AG09309 (cell line): Measurements from ENCODE around the gene ACP7.
"Not testable (repeated sequence)": the region's sequence is repeated elsewhere in the genome, so short reads cannot be mapped to it uniquely, and the experiment has no call there.

ENCODE experiments used
- DNase-seq: peaks from one replicate; pipeline ENCODE4 v3.0.0-alpha.2; 2010; ENCODE audit warnings: low read depth
- H3K4me3 ChIP-seq: 2 replicates; pipeline ENCODE4 v1.5.1; 2011; ENCODE audit warnings: mild to moderate bottlenecking, low read depth, low read length, moderate library complexity; ENCODE audit not compliant: control insufficient read depth
- TF ChIP-seq, protein P1 (sequence below): IDR thresholded peaks from 2 replicates; pipeline ENCODE4 v1.5.1; 2011; ENCODE audit warnings: mild to moderate bottlenecking, low read depth, low read length, inconsistent platforms; ENCODE audit not compliant: insufficient read depth, control insufficient read depth; ENCODE audit errors: missing control alignments

ACP7 gene

DNA sequence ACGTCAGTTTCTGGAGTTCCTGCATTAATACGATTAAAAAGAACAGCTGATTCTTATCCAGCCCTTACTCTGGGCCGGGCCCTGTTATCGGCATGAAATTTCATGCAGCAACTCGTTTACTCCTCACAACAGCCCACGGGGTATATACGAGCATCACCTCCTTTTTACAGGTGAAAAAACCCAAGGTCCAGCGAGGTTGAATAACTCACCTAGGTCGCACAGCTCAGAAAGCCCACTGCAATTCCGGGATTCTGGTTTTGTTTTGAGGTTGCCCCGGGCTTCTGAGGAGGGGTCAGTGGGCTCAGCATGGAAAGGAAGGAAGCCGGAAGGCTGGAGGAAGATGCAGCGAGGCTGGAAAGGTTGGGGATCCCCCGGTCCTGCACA, 577 bp upstream of the ACP7 start:
- TF ChIP-seq, protein P1, sequence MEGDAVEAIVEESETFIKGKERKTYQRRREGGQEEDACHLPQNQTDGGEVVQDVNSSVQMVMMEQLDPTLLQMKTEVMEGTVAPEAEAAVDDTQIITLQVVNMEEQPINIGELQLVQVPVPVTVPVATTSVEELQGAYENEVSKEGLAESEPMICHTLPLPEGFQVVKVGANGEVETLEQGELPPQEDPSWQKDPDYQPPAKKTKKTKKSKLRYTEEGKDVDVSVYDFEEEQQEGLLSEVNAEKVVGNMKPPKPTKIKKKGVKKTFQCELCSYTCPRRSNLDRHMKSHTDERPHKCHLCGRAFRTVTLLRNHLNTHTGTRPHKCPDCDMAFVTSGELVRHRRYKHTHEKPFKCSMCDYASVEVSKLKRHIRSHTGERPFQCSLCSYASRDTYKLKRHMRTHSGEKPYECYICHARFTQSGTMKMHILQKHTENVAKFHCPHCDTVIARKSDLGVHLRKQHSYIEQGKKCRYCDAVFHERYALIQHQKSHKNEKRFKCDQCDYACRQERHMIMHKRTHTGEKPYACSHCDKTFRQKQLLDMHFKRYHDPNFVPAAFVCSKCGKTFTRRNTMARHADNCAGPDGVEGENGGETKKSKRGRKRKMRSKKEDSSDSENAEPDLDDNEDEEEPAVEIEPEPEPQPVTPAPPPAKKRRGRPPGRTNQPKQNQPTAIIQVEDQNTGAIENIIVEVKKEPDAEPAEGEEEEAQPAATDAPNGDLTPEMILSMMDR, result no peak
- no peak for DNase-seq
- H3K4me3 ChIP-seq, result no peak overlapping the region

DNA sequence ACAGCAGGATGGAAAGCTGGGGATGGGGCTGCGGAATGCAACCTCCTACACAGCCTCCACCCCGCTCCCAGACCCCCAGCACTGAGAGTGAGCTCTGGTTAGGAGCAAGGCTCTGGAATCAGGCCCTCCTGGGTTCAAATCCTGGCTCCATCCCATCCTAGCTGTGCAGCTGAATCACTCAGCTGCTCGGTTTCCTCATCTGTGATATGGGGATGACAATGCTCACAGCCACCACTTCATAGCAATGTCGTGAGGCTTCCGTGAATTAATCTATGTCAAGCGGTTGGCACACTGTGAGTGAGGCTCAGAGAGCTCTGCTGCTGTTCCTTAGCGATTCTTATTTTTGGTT, 538 bp downstream of the ACP7 start:
- H3K4me3 ChIP-seq, result no peak overlapping the region
- DNase-seq, result no peak
- TF ChIP-seq, protein P1, result no peak

DNA sequence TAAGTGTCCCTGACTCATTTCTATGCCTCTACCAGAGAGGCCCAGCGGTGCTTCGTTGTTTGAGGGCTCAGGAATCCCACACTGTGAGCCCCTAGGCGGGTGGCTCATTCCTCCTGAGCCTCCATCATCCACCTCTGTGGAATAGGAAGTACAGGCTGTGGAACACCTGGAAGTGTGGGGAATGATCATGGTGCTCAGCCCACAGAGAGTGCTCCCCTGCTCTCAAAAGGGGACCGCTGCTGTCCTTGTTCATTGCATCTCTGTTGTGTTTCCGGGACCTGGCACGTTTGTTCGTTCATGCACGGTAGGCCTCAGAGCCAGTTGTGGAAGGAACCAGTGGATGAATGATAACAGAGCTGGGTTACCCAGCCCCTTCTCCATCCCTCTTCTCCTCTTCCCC, 1.2 kb downstream of the ACP7 start:
- TF ChIP-seq, protein P1, result no peak
- no peak overlapping the region for H3K4me3 ChIP-seq
- no peak for DNase-seq

DNA sequence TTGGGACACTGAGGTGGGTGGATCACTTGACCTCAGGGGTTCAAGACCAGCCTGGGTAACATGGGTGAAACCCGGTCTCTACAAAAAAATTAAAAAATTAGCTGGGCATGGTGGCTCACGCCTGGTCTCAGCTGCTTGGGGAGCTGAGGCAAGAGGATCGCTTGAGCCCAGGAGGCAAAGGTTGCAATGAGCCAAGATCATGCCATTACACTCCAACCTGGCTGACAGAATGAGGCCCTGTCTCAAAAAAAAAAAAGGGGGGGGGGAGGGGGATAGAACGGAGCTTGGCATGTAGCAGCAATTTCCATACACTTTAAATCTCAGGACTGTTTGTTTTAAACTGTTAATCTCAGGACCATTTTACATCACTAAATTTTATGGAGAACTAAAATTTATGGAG, 2.2 kb downstream of the ACP7 start:
- no peak overlapping the region for H3K4me3 ChIP-seq
- DNase-seq, result no peak
- TF ChIP-seq, protein P1, result no peak

DNA sequence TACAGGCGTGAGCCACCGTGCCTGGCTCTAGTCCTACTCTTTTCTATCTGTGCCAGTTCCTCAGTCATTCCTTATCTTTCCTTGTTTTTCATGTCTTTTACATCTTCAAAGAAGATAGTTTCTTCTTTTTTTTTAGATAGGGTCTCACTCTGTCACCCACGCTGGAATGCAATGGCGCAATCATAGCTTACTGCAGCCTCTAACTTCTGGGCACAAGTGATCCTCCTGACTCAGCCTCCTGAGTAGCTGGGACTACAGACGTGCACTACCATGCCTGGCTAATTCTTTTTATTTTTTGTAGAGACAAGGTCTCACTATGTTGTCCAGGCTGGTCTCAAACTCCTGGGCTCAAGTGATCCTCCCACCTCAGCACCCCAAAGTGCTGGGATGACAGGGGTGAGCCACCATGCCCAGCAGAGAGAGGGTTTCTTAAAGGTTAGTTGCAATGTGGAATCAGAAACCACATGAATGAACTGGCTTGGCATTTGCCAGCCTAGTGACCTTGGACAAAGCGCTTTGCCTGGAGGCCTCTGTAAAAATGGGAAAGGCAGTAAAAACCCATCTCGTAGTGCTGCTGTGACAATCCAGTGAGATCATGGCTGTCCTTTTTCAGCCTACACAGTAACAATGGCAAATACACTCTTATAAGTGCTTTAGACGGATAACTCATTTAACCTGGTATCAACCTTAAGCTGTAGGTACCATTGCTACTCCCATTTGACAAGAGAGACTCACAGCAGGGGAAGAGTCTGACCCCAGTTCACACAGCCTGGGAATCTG, 3.9 kb downstream of the ACP7 start:
- TF ChIP-seq, protein P1, result no peak
- H3K4me3 ChIP-seq, result no peak overlapping the region
- DNase-seq, result no peak

DNA sequence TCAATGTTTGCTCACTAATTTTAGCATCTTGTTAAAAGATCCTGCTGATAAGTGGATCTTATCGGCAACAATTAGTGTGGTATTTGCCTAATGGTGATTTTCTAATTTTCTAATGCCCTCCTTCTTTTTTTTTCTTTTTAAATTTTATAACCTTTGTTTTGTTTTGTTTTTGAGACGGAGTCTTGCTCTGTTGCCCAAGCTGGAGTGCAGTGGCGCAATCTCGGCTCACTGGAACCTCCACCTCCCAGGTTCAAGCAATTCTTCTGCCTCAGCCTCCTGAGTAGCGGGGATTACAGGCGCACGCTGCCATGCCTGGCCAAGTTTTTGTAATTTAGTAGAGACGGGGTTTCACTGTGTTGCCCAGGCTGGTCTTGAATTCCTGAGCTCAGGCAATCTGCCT, 5.8 kb downstream of the ACP7 start:
- not testable (repeated sequence) for DNase-seq, H3K4me3 ChIP-seq

DNA sequence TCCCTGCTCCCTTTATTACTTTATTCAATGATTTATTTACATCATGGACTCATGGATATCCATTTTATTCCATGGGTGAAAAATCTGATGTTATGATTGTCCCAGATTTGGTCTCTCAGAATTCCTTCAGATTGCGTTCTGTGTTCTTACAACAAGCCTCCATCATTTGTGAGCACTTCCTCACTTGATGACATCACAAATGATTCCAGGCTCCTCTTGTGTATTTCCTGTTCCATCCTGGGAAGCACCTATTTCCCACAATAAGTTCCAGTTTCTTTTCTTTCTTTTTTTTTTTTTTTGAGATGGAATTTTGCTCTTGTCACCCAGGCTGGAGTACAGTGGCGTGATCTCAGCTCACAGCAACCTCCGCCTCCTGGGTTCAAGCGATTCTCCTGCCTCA, 6.7 kb downstream of the ACP7 start:
- H3K4me3 ChIP-seq, result no peak overlapping the region
- TF ChIP-seq, protein P1, result no peak
- no peak for DNase-seq

DNA sequence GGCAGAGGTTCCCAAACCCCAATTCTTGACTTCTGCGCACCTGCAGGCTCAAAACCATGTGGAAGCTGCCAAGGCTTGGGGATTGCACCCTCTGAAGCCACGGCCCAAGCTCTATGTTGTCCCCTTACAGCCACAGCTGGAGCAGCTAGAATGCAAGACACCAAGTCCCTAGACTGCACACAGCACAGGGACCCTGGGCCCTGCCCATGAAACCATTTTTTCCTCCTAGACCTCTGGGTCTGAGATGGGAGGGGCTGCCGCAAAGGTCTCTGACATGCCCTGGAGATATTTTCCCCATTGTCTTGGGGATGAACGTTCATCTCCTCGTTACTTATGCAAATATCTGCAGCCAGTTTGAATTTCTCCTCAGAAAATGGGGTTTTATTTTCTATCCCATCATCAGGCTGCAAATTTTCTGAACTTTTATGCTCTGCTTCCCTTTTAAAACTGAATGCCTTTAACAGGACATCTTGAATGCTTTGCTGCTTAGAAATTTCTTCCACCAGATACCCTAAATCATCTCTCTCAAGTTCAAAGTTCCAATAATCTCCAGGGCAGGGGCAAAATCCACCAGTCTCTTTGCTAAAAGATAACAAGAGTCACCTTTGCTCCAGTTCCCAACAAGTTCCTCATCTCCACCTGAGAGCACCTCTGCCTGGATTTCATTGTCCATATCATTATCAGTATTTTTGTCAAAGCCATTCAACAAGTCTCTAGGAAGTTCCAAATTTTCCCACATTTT, 11.8 kb downstream of the ACP7 start:
- DNase-seq, H3K4me3 ChIP-seq: not testable (repeated sequence)
